OCI-LY3 (cell line): Measurements from ENCODE around the gene HEATR3.
A peak's percentile ranks its signal among the peaks of the same experiment; 100 is the strongest.

Experiments used
- H2AFZ ChIP-seq: fragments of 200-600, 300-600 bp; shearing (Covaris generic); 2 replicates; pipeline ENCODE4 v1.6.0; 2014; ENCODE audit warnings: antibody characterized with exemption, low read depth, low read length
- H3K27ac ChIP-seq: fragments of 200-600, 300-600 bp; sonication (generic); 2 replicates; pipeline ENCODE4 v1.5.1; 2014; ENCODE audit warnings: mild to moderate bottlenecking, low read length, moderate library complexity, mixed read lengths
- H3K27me3 ChIP-seq: fragments of 200-600, 300-600 bp; sonication (generic); 2 replicates; pipeline ENCODE4 v1.6.1; 2014; ENCODE audit warnings: low read depth, low read length, mixed read lengths
- H3K36me3 ChIP-seq: fragments of 200-600, 300-600 bp; sonication (generic); replicated peaks from 2 replicates; pipeline ENCODE3; 2014; ENCODE audit warnings: low read depth, low read length, mixed read lengths
- H3K4me1 ChIP-seq: fragments of 300-600, 200-600 bp; sonication (generic); 2 replicates; pipeline ENCODE4 v1.6.1; 2014; ENCODE audit warnings: low read length, mixed read lengths
- H3K4me2 ChIP-seq: fragments of 200-600, 300-600 bp; sonication (generic); 2 replicates; pipeline ENCODE4 v1.6.1; 2014; ENCODE audit warnings: low read length, mixed read lengths
- H3K4me3 ChIP-seq: fragments of 300-600, 200-600 bp; sonication (generic); 2 replicates; pipeline ENCODE4 v1.5.1; 2014; ENCODE audit warnings: antibody characterized with exemption, mild to moderate bottlenecking, low read length, moderate library complexity
- H3K79me2 ChIP-seq: fragments of 300-600, 200-600 bp; shearing (Covaris generic); 2 replicates; pipeline ENCODE4 v1.6.1; 2014; ENCODE audit warnings: mild to moderate bottlenecking, low read length, mixed read lengths
- H3K9ac ChIP-seq: fragments of 300-600, 200-600 bp; shearing (Covaris generic); 2 replicates; pipeline ENCODE4 v1.6.0; 2014; ENCODE audit warnings: mild to moderate bottlenecking, low read length, moderate library complexity
- H3K9me3 ChIP-seq: fragments of 200-600, 300-600 bp; shearing (Covaris generic); 2 replicates; pipeline ENCODE4 v1.6.1; 2014; ENCODE audit warnings: low read length, mixed read lengths; ENCODE audit not compliant: insufficient read depth
- H4K20me1 ChIP-seq: fragments of 200-600, 300-600 bp; sonication (generic); 2 replicates; pipeline ENCODE4 v1.6.1; 2016; ENCODE audit warnings: low read length, mixed read lengths; ENCODE audit not compliant: insufficient read depth
- CTCF ChIP-seq: fragments of 200-600, 300-600 bp; sonication (generic); IDR thresholded peaks from 2 replicates; pipeline ENCODE4 v1.5.1; 2014; ENCODE audit warnings: antibody characterized with exemption, low read length, low read depth
- EZH2phosphoT487 ChIP-seq: fragments of 200-600 bp; shearing (Covaris generic); IDR thresholded peaks from 2 replicates; pipeline ENCODE4 v1.6.1; 2018; ENCODE audit warnings: antibody characterized with exemption, mixed run types, low read depth

The HEATR3 gene

GRCh38 chr16:50144211-50144610 is 78.4 kb downstream of the HEATR3 start:
- H3K79me2 ChIP-seq, result no peaks in the 10 kb centered on the region
- no peak overlapping the region for H2AFZ ChIP-seq
- H4K20me1 ChIP-seq, result no peaks in the 10 kb centered on the region
- H3K27ac ChIP-seq, result no peak overlapping the region
- no peak overlapping the region for H3K4me2 ChIP-seq
- TF ChIP-seq EZH2phosphoT487 (no peak), CTCF (no peak)
- no peak overlapping the region for H3K9ac ChIP-seq
- H3K4me1 ChIP-seq, result peaks cover 5% of the 10 kb centered on the region; the same call in 1 of the 2 replicates
- H3K9me3 ChIP-seq, result no peaks in the 10 kb centered on the region
- no peak overlapping the region for H3K4me3 ChIP-seq
- no peaks in the 10 kb centered on the region for H3K36me3 ChIP-seq
- H3K27me3 ChIP-seq, result no peaks in the 10 kb centered on the region

GRCh38 chr16:50146479-50147435 is 81.0 kb downstream of the HEATR3 start:
- no peak overlapping the region for H3K27ac ChIP-seq
- H3K36me3 ChIP-seq, result no peaks in the 10 kb centered on the region
- no peak overlapping the region for H3K4me2 ChIP-seq

GRCh38 chr16:50151322-50151721 is 85.6 kb downstream of the HEATR3 start:
- H3K4me2 ChIP-seq, result no peak overlapping the region
- peaks cover 23% of the 10 kb centered on the region for H4K20me1 ChIP-seq
- TF ChIP-seq CTCF, result no peak
- no peak overlapping the region for H3K27ac ChIP-seq
- peaks cover 5% of the 10 kb centered on the region for H3K36me3 ChIP-seq
- no peak overlapping the region for H3K9ac ChIP-seq
- no peaks in the 10 kb centered on the region for H3K27me3 ChIP-seq
- H3K9me3 ChIP-seq, result no peaks in the 10 kb centered on the region
- H3K4me3 ChIP-seq, result no peak overlapping the region
- peaks cover 23% of the 10 kb centered on the region for H3K4me1 ChIP-seq
- H3K79me2 ChIP-seq, result peaks cover 30% of the 10 kb centered on the region
- peak overlapping the region; percentile 26; the same call in 1 of the 2 replicates for H2AFZ ChIP-seq

More at GRCh38 chr16:50146479-50147435, 81.0 kb downstream of the HEATR3 start:
- H3K4me3 ChIP-seq, result no peak overlapping the region
- no peaks in the 10 kb centered on the region for H3K9me3 ChIP-seq
- no peak overlapping the region for H2AFZ ChIP-seq
- no peaks in the 10 kb centered on the region for H3K79me2 ChIP-seq
- H4K20me1 ChIP-seq, result no peaks in the 10 kb centered on the region
- TF ChIP-seq CTCF, result no peak
- TF ChIP-seq EZH2phosphoT487, result no peak
- no peak overlapping the region for H3K9ac ChIP-seq
- H3K4me1 ChIP-seq, result peaks cover 2% of the 10 kb centered on the region
- no peaks in the 10 kb centered on the region for H3K27me3 ChIP-seq

GRCh38 chr16:50151756-50152155 is 86.0 kb downstream of the HEATR3 start:
- Histone ChIP-seq H3K9ac (peak overlapping the region; percentile 83), H3K27ac (no peak overlapping the region), H4K20me1 (peaks cover 23% of the 10 kb centered on the region), H3K4me2 (peak overlapping the region; percentile 78), H3K79me2 (peaks cover 34% of the 10 kb centered on the region), H3K36me3 (peaks cover 5% of the 10 kb centered on the region), H3K27me3 (no peaks in the 10 kb centered on the region), H3K4me1 (peaks cover 23% of the 10 kb centered on the region), H3K9me3 (no peaks in the 10 kb centered on the region), H3K4me3 (peak overlapping the region; percentile 89), H2AFZ (peak overlapping the region; percentile 92)
- no peak for TF ChIP-seq CTCF
- TF ChIP-seq EZH2phosphoT487, result no peak
